GM12891 (cell line): Measurements from ENCODE around the gene MIEF1.

Experiments
- PAX5 ChIP-seq: IDR thresholded peaks from 2 replicates; pipeline ENCODE4 v1.6.1; 2011; ENCODE audit warnings: low read length, moderate library complexity, mild to moderate bottlenecking; ENCODE audit not compliant: insufficient read depth, severe bottlenecking
- POLR2A ChIP-seq: IDR thresholded peaks from 2 replicates; pipeline ENCODE4 v1.6.1; 2011; ENCODE audit warnings: low read depth, low read length, control low read depth
- POLR2AphosphoS5 ChIP-seq: IDR thresholded peaks from 2 replicates; pipeline ENCODE4 v1.6.1; 2011; ENCODE audit warnings: low read depth, low read length, control low read depth
- POU2F2 ChIP-seq: IDR thresholded peaks from 2 replicates; pipeline ENCODE4 v1.6.1; 2011; ENCODE audit warnings: low read depth, mild to moderate bottlenecking, control low read depth, low read length, moderate library complexity
- SPI1 ChIP-seq: IDR thresholded peaks from 2 replicates; pipeline ENCODE4 v1.6.1; 2011; ENCODE audit warnings: low read depth, low read length, control low read depth
- TAF1 ChIP-seq: IDR thresholded peaks from 2 replicates; pipeline ENCODE4 v1.6.1; 2011; ENCODE audit warnings: low read depth, low read length, control low read depth

GRCh38 chr22:39525658-39525975, 23.5 kb downstream of the MIEF1 start:
- TF ChIP-seq POLR2A: no peak
- no peak for TF ChIP-seq POLR2AphosphoS5
- TF ChIP-seq TAF1: no peak
- no peak for TF ChIP-seq SPI1
- TF ChIP-seq PAX5: no peak
- no peak for TF ChIP-seq POU2F2
